Central memory CD4-positive, alpha-beta T cell (primary cell): ENCODE data around the gene SLC22A1.
"Not testable (repeated sequence)": the region's sequence is repeated elsewhere in the genome, so short reads cannot be mapped to it uniquely, and the experiment has no call there.

Source experiments
- DNase-seq: peaks from one replicate; pipeline ENCODE4 v3.0.0; 2022

Gene SLC22A1

DNA sequence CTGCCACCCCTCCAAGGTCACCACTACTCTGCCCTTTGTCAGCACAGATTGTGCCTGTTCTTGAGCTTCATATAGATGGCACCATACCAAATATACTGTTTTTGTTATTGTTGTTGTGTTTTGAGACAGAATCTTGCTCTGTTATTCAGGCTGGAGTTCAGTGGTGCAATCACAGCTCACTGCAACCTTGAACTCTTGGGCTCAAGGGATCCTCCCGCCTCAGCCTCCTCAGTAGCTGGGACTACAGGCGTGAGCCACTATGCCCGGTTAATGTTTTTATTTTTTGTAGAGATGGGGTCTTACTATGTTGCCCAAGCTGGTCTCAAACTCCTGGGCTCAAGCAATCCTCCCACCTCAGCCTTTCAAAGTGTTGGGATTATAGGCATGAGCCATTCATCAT lies 18.9 kb downstream of the SLC22A1 start:
- DNase-seq: not testable (repeated sequence)

DNA sequence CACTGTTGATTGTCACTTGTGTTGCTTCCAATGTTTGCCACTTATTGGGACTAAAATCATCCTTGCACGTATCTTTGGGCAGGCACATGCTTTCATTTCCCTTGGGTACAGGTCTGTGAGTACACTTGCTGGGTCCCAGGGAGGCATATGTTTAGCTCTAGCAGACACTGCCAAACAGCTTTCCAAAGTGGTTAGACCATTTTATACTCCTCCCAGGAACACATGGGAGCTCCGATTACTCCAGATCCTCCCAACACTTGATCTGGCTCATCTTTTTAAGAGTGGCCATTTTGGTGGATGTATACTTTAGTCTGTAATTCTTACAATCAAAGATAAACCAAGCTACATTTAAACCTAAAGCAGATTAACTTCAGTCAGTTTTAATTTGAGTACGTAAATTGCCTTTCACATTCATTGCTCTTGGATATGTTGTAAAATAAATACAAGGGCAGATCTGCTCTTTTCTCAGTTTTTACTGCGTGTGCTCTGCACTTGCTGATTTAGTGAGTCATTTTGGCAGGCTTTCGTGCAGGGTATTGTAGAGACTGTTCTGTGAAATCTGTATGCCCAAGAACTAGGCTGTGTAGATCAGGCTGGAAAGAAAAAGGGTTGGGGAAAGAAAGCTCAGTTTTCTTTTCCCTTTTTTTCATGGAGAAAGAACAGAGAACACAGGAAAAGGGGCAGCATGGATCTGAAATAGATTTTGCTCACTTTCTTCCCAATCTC lies 19.5 kb downstream of the SLC22A1 start:
- DNase-seq: no peak

DNA sequence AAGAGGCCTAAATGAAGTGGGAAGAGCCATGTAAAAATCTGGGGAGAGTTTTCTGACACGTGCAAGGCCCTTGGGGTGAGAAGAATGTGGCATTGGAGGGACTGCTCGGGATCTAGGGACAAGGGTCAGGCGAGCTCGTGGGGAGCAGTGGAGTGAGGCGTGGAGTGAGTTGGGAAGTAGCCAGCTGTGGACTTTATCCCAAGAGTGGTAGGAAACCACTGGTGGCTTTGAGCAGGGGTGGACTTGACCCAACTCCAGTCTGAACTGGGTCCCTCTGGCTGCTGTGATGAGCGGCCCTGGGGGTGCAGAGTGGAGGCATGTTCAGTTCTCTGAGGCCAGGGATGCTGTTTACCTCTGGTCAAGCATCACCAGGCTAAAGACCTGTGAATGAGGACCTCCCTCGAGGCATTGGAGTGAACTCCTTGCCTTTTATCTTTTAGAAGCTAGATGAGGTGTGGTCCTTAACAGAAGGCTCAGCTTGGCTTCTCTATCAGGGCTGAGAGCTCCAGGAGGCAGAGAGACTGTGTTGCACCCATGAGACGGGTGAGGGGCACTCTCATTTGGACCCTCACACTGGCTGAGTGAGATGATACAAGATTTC lies 20.6 kb downstream of the SLC22A1 start:
- no peak for DNase-seq

DNA sequence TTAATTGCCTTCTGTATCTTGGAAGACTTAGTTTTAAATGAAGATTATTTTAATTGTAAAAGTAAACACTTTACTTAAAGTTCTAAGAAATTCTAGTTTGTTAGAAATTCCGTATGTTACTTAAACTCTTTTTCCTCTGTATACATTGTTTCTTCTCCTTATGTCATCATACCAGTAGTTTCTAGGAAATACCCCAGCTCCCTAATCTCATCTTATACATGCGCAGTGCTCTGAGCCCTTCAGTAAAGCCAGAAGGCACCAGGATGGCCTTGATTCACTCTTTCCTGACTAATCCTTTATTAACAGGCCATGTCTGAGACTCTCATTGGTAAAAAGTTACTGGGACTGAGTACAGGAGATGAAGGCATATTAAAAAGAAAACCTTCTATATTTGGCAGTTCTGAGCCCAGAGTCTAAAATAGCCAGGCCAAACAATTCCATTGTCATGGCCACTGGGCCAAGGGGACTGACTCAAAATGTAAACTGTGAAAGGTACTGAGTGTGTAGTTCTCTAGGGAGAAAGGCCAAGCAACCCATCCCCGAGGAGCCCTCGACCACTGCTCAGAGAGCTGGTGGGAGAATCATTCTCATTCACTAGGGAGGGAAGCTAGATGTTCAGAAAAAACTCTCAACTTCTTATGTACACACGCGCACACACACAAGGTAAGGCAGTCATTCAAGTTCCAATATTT lies 25.0 kb downstream of the SLC22A1 start:
- DNase-seq: no peak

DNA sequence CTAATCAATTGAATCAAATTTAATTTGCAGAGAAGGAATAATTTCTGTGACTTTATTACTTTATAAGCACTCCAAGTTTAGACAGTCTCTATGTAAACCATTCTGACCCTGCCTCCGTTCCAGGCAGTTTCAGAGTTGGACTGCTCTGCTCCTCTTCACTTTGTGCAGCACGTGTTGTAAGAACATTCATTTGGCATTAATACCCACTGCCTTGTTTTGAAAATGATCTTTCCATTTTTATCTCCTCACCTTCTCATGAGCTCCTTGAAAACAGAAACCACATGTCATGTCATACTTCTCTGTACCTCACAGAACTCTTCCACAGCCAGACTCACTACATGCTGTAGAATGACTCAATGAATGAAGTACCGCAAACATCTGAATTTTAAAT lies 25.5 kb downstream of the SLC22A1 start:
- no peak for DNase-seq

DNA sequence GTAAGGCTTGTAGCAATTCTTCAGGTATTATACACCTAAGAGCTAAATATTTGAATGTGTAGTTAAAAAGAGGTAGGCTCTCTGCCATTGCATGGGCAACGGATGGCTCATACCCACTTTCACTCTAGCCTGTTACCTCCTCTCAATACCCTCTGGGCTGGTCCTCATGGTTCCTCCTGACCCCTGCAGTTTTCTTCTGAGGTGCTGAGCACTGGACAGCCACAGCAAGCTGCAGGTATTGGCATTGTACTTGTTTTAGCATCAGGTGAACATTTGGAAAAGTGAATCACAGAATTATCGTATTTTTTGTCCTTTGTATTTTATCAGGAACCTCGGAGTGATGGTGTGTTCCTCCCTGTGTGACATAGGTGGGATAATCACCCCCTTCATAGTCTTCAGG lies 32.9 kb downstream of the SLC22A1 start:
- DNase-seq: no peak

DNA sequence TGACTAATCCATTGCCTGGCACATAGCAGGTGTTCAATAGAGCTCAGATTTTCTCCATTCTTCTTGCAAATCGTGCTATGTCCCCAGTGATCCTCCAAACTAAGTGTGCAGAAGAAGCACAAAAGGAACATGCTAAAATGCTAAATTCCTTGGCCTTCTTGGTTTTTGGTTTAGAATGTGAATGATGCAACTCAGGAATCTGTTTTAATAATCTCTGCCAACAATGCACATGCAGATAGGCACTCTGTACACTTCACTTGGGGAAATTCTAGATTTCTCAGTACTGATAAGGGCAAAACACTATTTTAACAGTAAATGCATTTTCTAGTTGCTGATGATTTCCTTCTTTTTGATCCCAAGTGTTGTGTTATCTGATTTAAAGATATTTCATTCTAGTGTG lies 35.2 kb downstream of the SLC22A1 start:
- no peak for DNase-seq

DNA sequence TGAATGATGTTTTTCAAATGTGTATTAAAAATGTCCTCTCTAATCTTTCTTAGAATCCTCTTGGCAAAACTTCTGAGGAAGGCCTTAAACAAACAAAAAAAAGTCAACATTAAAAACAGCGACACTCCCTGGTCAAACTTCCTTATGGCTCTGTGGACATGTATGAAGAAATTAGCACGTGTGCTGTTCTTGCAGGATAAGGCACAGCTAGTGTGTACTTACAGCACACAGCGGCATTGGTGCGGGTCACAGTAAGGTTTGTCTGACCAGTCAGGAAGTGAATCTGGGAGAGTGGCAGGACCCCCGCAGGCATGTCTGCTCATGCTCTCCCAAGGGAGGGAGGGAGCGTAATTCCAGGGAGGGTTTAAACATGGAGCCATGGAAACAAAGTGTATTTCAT lies 38.8 kb downstream of the SLC22A1 start:
- no peak for DNase-seq

DNA sequence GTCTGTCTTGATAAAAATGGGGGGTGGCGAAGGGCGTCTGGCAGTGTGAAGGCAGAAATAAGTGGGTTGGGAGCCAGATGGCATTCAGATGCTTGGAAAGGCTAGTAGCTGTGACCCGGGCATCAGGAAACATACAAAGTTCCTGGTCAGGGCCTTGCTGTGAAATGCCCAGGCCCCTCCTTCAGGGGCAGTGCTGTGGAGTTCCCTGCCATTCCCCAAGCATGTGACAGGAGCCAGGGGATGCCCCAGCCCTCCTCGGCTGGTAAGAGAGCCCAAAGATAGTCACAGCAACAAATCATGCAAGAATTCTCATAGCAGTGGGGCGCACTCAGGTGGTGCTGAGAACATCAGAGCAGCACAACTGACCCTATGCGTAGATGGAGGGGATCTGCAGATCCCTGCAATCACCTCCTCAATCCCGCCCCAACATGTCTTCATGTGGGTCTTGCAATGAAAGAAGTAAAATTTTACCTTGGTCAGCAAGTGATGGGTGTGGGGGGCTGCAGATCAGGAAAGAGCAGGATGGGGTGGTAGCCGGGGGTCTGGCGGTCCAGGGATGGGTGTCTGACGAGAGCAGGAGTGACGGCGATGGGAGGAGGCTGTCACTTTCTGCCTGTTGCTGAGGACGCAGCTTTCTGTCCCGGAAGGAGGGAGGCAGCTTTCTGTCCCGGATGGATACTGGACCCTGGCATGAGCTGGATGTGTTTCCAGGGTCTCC lies 39.5 kb downstream of the SLC22A1 start:
- no peak for DNase-seq

DNA sequence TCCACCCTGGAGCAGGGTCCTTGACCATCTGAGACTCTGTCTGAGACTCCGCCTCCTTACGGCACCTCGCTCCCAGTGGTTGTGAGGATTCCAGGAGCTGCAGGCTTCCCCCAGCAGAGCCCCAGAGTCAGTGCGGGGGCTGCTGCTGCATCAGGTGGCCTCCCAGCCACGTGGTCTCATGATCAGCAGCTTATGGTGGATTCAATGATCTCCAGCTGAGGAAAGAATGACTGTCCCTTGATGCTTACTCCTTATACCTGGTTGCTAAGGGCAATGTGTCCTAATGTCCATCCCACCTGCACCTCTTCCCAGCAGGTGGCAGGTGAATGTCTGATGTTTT lies 40.0 kb downstream of the SLC22A1 start:
- no peak for DNase-seq

DNA sequence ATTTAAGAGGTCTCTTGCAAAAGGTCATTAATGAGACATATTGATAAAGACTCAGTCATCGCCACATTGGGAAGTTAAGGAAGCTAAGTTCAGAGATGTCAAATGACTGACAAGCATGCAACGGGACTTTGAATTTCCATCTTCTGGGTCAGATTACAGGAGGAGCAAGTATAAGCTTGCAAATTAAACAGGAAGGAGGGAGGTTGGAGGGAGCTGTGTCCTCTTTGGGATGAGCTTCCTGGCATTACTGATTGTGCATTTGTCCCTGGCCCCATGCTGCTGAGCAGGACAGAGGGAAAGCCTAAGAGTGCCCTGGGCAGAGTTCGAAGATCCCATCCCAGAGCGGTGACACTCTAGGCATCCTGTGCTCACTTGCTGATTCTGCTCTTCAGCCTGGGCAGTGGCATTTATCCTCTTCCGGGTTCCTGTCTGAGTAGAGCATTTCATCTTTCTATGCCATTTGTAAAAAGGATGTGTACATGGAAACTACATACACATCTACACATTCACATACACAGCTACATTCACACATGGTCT lies 40.5 kb downstream of the SLC22A1 start:
- no peak for DNase-seq

DNA sequence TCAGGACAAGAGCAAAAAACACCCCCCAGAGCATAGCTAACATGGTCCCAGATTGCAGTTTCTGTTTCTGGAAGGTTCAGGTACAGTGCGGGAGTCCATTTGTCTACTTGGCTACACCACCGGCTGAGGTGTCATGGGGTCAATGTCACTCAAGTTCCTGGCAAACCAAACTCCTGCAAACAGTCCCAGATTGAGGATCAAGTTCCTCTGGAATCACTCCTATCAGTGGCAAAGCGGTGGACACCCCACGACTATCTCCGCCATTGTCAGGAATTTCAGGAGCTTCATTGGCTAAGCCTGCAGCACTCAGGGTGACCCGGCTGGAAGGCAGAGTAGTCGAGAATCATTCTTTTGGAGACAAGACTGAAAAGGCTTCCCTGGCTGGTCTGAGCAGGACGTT lies 41.8 kb downstream of the SLC22A1 start:
- no peak for DNase-seq

DNA sequence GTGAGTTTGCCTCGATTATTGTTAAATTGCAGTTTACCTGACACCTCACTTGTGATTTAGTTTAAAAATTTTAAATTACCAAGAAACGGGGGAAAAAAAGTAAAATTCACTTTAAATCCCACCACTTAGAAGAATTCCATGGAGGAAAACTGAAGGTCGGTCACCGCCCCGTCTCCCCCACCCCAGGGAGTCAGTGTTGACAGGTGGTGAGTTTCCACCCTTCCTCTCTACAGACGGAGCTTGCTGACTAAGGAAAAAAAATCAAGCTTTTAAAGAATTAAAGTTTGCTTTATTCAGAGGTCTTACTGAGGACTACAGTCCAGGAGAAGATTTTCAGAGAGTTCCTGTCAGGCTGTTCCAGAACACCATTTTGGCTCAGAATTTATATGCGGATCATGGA lies 42.3 kb downstream of the SLC22A1 start:
- no peak for DNase-seq

DNA sequence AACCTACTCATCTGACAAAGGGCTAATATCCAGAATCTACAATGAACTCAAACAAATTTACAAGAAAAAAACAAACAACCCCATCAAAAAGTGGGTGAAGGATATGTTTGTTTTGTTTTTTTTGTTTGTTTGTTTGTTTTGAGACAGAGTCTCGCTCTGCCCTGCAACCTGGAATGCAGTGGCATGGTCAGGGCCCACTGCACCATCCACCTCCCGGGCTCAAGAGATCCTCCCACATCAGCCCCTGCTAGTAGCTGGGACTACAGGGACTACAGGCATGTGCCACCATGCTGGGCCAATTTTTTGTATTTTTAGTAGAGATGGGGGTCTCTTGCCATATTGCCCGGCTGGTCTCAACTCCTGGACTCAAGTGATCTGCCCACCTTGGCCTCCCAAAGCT lies 44.3 kb downstream of the SLC22A1 start:
- DNase-seq: not testable (repeated sequence)

DNA sequence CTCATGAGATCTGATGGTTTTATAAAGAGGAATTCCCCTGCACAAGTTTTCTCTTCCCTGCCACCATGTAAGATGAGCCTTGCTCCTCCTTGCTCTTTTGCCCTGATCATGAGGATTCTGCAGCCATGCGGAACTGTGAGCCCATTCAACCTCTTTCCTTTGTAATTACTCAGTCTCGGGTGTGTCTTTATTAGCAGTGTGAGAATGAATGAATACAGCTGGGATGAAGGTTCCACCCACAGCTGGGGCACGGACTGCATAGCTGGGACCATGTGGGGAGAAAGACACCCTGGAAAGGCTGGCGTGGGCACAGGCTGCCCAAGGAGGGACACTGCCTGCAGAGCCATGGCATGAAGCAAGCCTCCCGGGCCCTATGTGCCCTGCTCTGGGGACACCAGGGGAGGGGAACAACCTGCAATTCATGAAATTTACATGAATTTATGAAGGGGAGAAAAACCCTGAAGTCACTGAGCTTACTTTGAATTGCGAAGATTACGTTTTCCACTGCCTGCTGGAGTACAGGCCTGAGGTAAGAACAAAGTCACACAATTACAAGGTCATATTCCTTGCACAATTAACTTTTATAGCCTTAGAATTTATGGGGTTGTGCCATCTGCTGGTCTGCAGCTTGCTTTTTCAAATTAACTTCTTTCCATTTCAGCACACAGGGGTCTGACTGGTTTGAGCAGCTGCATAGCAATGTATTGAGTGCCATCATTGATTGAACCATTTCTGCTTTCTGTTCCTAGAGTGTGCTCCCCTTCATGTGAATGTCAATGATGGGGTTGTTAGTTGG lies 46.2 kb downstream of the SLC22A1 start:
- DNase-seq: no peak

DNA sequence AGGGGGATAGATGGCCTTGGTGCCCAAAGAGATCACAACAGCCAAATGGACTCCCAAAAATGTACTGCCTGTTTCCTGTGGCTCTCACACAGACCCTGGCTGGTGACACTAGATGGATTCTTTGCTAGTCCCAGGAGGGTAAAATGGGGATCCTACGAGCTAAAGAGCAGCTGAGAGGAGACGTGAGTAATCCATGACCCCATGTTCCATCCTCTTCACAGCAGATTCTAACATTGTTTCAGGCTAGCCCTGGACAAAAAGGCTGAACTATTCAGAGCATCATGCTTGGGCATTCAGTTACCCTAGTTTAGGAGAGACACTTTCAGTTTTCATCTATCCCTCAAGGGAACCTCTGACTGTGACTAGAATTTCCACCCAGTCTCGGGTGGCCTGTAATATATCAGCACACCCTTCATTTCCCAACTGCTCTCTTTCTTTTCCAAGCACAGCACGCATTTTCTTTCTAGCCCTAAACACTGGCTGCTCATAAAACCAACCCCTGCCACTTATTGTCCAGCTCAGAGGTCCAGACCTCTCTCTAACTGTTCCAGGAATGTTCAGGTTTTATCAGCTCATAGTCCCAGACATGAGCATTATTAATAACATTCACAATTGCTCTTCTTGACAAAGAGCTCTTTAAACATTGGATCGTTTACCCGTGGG lies 48.5 kb downstream of the SLC22A1 start:
- no peak for DNase-seq

DNA sequence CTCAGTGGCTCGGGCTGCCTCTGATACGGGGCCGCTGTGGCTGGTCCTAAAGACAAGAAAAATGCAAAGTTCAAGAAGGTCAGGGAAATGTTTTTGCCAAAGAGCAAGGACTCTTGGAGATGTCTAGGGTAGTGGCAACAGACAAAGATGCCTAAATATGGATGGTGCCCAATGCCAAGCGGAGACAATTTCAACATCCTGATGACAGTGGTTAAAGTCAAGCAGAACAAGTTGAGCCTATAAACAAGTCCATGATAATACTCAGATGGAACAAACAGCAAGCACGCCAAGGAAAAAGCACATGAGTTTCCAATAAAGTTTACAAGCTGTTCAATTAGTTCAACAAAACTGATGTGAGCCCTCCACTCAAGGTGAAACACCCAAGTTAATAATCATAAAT lies 51.1 kb downstream of the SLC22A1 start:
- DNase-seq: no peak

DNA sequence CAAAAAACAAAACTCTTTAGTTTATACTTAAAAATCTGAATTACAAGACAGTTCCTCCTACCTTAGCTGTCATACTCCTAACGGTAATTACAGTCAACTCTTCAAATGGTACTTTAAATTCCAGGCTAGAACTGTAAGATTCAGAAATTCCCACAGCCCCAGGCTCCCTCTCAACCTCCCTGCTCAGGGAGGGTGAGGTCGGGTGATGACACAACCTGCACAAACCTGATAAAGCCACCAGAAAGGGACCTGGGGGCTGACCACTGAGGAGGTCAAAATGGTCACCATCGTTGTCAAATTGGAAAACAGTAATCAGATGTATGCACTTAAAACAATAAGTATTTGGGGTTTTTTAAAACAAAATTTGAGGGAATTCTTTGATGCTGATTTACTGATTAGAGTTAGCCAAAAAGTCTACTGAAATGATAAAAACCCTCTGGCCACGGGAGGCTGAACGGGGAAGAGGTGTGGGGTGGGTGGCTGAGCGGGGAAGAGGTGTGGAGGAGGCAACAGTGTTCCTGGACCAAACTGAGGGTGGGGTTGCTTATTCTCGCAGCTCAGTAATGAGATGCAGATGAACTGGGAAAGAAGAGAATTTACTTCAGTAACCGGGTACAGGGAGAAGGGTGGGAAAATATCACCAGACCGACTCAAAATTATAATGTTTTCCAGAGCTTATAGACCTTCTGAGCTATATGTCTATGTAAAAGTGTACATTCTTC lies 52.4 kb downstream of the SLC22A1 start:
- no peak for DNase-seq

DNA sequence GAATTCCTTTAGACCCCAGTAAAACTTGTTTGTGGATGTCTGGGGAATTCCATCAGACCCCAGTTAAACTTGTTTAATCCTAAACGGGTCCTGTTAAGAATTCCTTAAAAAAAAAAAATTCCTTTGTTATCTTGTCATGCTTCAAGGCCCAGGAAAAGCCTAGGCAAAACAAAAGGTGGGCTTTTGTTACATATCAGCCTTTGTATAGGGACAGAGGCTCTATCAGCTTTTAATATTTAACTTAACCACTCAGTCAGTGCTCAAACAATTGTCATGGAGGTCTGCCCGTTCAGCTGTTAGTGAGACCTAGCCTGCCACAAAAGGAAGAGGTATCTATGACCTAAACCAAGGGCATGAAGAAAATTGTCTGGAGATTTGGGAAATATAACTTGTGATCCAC lies 53.1 kb downstream of the SLC22A1 start:
- DNase-seq: no peak

DNA sequence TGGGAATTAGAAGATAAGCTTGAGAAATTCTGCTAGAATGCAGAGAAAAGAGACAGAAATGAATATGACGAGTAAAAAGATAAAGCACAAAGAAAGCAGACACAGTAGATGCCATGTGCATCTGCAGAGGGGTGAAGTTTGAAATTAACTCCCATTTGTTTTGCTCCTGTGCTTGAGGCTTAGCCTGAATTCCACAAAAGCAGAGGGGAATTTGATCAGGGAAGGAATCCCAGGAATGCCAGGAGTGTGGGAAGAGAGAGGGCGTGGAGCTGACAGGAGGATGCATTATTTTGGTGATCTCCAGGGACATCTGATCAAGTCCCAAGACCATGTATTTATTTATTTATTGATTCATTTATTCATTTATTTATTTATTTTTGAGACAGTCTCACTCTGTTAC lies 55.6 kb downstream of the SLC22A1 start:
- no peak for DNase-seq

DNA sequence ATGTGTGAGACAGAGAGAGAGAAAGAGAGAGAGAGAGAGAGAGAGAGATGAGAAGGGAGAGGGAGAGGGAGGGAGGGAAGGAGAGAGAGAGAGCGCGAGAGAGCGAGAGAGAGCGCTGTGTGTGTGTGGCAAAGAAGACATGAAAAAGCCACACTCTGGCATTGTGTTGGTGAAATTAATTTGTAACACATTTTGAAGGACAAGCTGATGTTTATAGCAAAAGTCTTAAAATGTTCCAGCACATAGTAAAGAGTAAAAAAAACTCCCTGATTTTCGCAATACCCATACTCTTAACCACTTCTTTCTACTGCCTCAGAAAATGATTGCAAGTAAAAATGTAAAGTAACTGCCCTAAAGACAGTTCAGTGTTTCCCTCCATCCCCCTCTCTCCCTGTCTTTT lies 56.7 kb downstream of the SLC22A1 start:
- DNase-seq: no peak
